ENCODE data around the gene AMMECR1L. TPM values are rescaled to one million over a fixed set of nuclear protein-coding genes. Genes with fewer than 3 reads are reported as not detected.
"Not testable (repeated sequence)": the region's sequence is repeated elsewhere in the genome, so short reads cannot be mapped to it uniquely, and the experiment has no call there.

Gene AMMECR1L
- total RNA-seq, 4 donors from 2014 or later: 12.4 to 15.0 (median 14.1) TPM

GRCh38 chr2:127884861-127885740 lies 655 bp downstream of the AMMECR1L start:
- TF ChIP-seq CTCF (IDR thresholded peaks at IDR 0.05): peak in 1 of 4 experiments; percentile 59
- WGBS, 2 donors (ENCODE audit: low coverage in 1 of 2): 0 to 1% methylated on average over 21 to 24 of the region's 61 CpGs
- H3K4me1 ChIP-seq: peaks cover 9 to 69% (median 31%) of the 10 kb centered on the region in 3 donors
- not testable (repeated sequence) for H3K9me3 ChIP-seq, H3K27me3 ChIP-seq
- peak overlapping the region; percentile 84 to 95 (median 93) for H3K27ac ChIP-seq
- peak; percentile 40 for ATAC-seq
- peak overlapping the region; percentile 57 to 62 for H3K4me3 ChIP-seq
- H3K36me3 ChIP-seq: peaks cover 0 to 30% of the 10 kb centered on the region in 2 donors

- Histone ChIP-seq H3K27me3 (no peaks in the 10 kb centered on the region), H3K27ac (peak overlapping the region in 3 of 4 donors; percentile 91 to 95 (median 95)), H3K4me1 (peaks cover 9 to 76% (median 32%) of the 10 kb centered on the region in 3 donors), H3K9me3 (no peaks in the 10 kb centered on the region), H3K36me3 (peaks cover 0 to 32% of the 10 kb centered on the region in 2 donors), H3K4me3 (peak overlapping the region; percentile 57 to 62)
- ATAC-seq: no peak
- no peak for TF ChIP-seq EP300 (IDR thresholded peaks at IDR 0.05)
- TF ChIP-seq POLR2AphosphoS5 (IDR thresholded peaks at IDR 0.05): no peak
- no peak for TF ChIP-seq CTCF (IDR thresholded peaks at IDR 0.05)
- TF ChIP-seq POLR2A (IDR thresholded peaks at IDR 0.05): no peak
- 0 to 7% methylated on average over 4 to 6 of the region's 10 CpGs for WGBS, 2 donors (ENCODE audit: low coverage in 1 of 2)
Measured at GRCh38 chr2:127884436-127884835, 1.3 kb downstream of the AMMECR1L start.

- ATAC-seq: no peak
- H3K4me1 ChIP-seq: peaks cover 4 to 84% (median 25%) of the 10 kb centered on the region in 3 donors
- H3K36me3 ChIP-seq: peaks cover 0 to 44% of the 10 kb centered on the region in 2 donors
- H3K4me3 ChIP-seq: no peak overlapping the region
- 89 to 92% methylated on average over 3 to 4 of the region's 5 CpGs for WGBS, 2 donors (ENCODE audit: low coverage in 1 of 2)
- H3K9me3 ChIP-seq: no peaks in the 10 kb centered on the region
- no peak for TF ChIP-seq POLR2AphosphoS5 (IDR thresholded peaks at IDR 0.05)
- no peak for TF ChIP-seq CTCF (IDR thresholded peaks at IDR 0.05)
- TF ChIP-seq EP300 (IDR thresholded peaks at IDR 0.05): no peak
- TF ChIP-seq POLR2A (IDR thresholded peaks at IDR 0.05): no peak
- no peak overlapping the region for H3K27ac ChIP-seq
- H3K27me3 ChIP-seq: no peaks in the 10 kb centered on the region
Measured at GRCh38 chr2:127879899-127880298, 5.9 kb downstream of the AMMECR1L start.

GRCh38 chr2:127877626-127878025 lies 8.1 kb downstream of the AMMECR1L start:
- WGBS, 2 donors (ENCODE audit: low coverage in 1 of 2): 84 to 100% methylated on average over 1 to 3 of the region's 3 CpGs
- Histone ChIP-seq H3K27ac (no peak overlapping the region), H3K36me3 (peaks cover 0 to 51% of the 10 kb centered on the region in 2 donors), H3K27me3 (no peaks in the 10 kb centered on the region), H3K9me3 (no peaks in the 10 kb centered on the region), H3K4me1 (peaks cover 0 to 70% (median 10%) of the 10 kb centered on the region in 3 donors), H3K4me3 (no peak overlapping the region)
- ATAC-seq: no peak
- no peak for TF ChIP-seq CTCF (IDR thresholded peaks at IDR 0.05)

- Histone ChIP-seq H3K36me3 (peaks cover 0 to 51% of the 10 kb centered on the region in 2 donors), H3K9me3 (no peaks in the 10 kb centered on the region), H3K27me3 (no peaks in the 10 kb centered on the region), H3K4me3 (no peak overlapping the region), H3K27ac (no peak overlapping the region), H3K4me1 (peaks cover 0 to 65% (median 10%) of the 10 kb centered on the region in 3 donors)
- no peak for ATAC-seq
- WGBS, 2 donors (ENCODE audit: low coverage in 1 of 2): 100% methylated on average over 1 to 2 of the region's 2 CpGs
- TF ChIP-seq CTCF (IDR thresholded peaks at IDR 0.05) (no peak), EP300 (IDR thresholded peaks at IDR 0.05) (no peak), POLR2AphosphoS5 (IDR thresholded peaks at IDR 0.05) (no peak), POLR2A (IDR thresholded peaks at IDR 0.05) (no peak)
Measured at GRCh38 chr2:127877136-127877535, 8.6 kb downstream of the AMMECR1L start.
